Fibroblast of mammary gland (primary cell): ENCODE results near the gene TMEM208.

Experiments used
- DNase-seq: peaks from one replicate; pipeline ENCODE4 v3.0.0-alpha.2; 2010; ENCODE audit warnings: low read depth
- H3K4me3 ChIP-seq: 2 replicates; pipeline ENCODE4 v1.5.1; 2011; ENCODE audit warnings: low read depth, mild to moderate bottlenecking, low read length, moderate library complexity; ENCODE audit not compliant: control insufficient read depth
- CTCF ChIP-seq: conservative IDR thresholded peaks from 2 replicates; pipeline ENCODE4 v1.5.1; 2011; ENCODE audit warnings: low read depth, low read length, inconsistent platforms; ENCODE audit not compliant: control insufficient read depth, insufficient read depth

Gene TMEM208

GRCh38 chr16:67226804-67227566 lies at the start of gene TMEM208:
TMEM208 (plus strand) TSS chr16:67227130; CDS start chr16:67227219, 89 bp downstream.
- no peak for TF ChIP-seq CTCF
- peak; percentile 98 for DNase-seq
- peak within 1 kb of the TSS; percentile 97 for H3K4me3 ChIP-seq

DNA sequence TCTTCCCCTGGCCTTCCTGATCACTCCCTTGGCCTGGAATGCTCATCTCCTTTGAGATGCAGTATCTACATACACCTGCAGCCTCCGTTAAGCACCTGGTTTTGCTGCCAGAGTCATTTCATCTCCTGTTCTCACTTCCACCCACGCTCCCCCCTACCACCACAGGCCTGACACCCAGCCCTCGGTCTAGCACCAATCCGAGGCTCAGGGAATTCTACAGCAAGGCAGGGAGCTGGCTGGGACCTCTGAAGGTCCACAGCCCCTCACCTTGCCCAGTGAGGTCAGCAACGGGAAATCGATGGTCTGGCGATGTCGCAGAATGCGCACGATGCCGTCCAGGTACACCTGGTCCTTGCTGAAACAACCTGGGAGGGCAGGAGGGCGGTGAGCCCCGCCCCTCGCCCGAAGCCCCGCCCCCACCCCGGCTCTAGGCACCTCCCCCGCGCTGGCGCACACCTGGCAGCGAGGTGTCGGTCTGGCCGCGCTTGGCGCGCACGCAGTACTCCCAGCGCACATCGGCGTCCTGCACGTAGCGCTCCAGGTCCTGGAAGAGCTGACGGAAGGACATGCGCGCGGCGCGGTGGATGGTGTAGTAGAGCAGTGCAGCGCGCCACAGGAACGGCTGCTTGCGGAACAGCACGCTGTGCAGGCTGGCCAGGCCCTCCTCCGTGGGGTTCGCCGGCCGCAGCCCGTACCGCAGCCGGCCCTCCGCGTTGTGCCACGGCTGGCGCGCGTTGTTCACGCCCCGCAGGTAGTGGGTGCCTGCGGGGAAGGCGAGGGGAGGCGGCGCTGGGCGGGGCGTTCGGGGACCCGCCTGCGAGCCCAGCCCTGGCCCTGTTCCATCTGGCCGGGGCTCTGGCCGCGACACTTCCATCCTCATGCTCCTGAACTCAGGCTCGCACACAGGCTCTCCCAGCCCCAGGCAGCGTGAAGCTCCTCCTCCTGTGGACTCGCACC lies 48.9 kb upstream of the TMEM208 start:
- peak overlapping the region; percentile 20 for H3K4me3 ChIP-seq
- TF ChIP-seq CTCF = no peak
- peak; percentile 51 for DNase-seq

- TF ChIP-seq CTCF = peak; percentile 13
- H3K4me3 ChIP-seq = no peak overlapping the region
- DNase-seq = no peak
Observed at GRCh38 chr16:67179421-67180080, 47.4 kb upstream of the TMEM208 start.

DNA sequence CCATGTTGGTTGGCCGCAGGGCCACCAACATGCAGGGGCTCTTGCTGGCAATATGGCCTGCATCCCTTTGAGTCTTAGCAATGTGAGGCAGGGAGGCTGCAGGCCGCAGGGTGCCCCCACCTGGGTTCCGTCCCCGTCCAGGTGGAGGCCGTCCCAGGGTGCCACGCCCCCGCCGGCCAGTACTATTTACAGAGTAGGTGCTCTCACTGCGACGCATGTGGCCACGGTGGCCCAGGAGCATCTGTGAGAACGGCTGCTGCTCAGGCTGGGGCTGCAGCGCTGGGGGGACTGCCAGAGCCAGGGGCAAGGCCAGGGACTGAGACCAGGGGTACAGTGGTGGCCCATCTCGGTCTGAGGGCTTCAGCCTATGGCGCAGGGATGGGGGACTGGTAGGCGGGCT lies 46.8 kb upstream of the TMEM208 start:
- no peak for DNase-seq
- no peak for TF ChIP-seq CTCF
- H3K4me3 ChIP-seq = no peak overlapping the region

DNA sequence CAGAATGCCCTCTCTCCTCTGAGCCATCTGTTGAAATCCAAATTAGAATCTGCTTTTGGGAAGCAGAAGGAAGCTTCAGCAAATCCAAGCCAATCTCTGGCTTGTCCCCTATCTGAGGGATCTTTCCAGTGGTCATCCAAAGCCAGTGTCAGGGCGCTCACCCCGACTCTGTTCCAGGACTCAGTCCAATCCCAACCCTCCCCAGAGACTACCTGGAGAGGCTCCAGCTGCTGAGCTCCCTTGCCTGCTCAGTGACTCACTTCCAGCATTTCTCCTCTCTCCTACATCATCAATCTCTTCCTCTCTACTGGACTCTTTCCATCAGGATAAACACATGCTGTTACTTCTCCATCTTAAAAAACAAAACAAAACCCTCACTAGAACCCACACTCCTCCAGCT lies 45.6 kb upstream of the TMEM208 start:
- H3K4me3 ChIP-seq = peak overlapping the region; percentile 23
- no peak for TF ChIP-seq CTCF
- peak; percentile 95 for DNase-seq

GRCh38 chr16:67182288-67182687 lies 44.6 kb upstream of the TMEM208 start:
- no peak for TF ChIP-seq CTCF
- H3K4me3 ChIP-seq = peak overlapping the region; percentile 69

More at GRCh38 chr16:67182288-67182687, 44.6 kb upstream of the TMEM208 start:
- no peak for DNase-seq
